HG02885 (cell line): ENCODE results near the gene INPP5A.
"Not testable (repeated sequence)": the region's sequence is repeated elsewhere in the genome, so short reads cannot be mapped to it uniquely, and the experiment has no call there.

ENCODE experiments used
- ATAC-seq: cut with Tn5 transposase; IDR thresholded peaks from one replicate; pipeline ENCODE4 v1.9.1; 2021; ENCODE audit warnings: mild to moderate bottlenecking; ENCODE audit not compliant: unreplicated experiment, poor library complexity

The INPP5A gene

DNA sequence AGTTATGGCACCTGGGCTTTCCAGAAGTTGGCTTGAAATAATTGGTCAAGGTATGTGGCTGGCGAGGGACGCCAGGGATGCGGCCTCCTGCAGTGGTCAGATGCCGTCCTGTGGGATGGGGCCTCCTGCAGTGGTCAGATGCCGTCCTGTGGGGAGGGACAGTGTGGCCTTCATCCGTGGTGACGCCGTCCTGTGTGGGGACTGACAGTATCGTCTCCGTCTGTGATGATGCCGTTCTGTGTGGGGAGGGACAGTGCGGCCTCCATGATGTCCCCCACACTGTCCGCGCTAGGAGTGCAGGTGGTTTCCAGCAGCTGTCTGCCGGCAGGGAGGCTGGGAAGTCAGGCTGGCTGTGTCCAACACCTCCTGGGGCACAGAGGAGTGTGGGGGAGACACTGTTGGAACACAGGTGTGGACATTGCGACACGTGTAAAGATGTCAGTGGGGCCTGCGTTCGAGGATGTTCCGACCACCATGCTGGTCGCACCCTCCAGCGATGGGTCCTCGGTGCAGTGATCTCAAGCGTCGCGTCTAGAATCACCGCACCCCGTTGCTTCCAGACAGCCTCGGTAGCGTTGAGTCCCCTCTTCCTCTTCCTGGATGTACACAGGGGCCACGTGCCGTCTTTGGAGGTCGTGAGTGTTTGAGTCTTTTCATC, 52.6 kb downstream of the INPP5A start:
- ATAC-seq = no peak

DNA sequence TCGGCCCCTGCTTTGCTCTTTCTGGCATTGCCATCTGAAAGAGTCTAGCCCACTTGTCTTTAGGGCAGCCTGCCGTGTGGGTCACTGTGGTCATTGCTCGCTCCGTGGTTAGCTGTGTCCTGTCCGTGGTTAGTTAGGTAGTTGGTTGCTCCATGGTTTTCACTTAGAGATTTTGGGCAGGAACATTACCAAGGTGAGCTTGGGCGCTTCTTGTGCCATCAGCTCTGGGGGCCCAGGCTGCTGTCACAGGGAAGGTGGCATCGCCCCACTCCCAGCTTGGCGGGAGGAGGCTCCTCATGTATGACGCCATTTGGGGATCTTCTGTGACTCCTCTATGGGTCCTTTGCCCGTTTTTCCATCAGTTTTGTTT, 53.1 kb downstream of the INPP5A start:
- no peak for ATAC-seq

DNA sequence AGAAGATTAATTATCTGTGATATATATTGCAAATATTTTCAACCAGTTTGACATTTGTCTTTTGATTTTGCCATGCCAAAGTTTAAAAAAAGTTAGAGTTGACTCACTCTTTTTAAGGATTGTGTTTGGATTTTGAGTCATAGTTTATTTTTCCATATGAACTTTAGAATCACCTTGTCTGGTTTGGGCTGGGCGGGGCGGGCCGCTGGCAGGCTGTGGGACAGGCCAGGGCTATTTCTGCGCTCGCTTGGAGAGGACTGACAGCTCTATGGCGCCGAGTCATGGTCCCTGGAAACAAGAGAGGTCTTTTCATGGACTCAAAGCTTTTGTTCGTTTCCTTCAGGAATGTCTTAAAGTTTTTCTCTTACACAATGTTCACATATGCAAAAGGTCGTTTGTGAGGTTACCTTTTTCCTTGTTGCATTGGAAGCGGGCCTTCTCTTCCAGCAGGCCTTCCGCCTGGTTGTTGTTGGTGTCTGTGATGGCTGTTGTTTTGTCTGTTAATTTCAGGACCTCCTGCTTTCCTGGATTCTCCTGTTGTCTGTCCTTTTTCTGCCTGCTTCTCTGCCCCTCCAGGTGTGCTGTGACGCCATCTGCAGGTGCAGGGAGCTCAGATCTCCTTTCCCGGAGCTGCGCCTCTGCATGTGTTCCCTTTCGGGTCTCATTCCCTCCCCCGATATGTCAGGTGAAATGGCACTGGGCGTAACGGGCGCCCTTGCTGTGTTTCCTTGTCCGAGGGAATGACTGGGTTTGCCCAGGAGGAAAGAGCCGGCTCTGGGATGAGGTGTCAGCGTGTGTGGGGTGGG, 53.8 kb downstream of the INPP5A start:
- ATAC-seq = no peak

DNA sequence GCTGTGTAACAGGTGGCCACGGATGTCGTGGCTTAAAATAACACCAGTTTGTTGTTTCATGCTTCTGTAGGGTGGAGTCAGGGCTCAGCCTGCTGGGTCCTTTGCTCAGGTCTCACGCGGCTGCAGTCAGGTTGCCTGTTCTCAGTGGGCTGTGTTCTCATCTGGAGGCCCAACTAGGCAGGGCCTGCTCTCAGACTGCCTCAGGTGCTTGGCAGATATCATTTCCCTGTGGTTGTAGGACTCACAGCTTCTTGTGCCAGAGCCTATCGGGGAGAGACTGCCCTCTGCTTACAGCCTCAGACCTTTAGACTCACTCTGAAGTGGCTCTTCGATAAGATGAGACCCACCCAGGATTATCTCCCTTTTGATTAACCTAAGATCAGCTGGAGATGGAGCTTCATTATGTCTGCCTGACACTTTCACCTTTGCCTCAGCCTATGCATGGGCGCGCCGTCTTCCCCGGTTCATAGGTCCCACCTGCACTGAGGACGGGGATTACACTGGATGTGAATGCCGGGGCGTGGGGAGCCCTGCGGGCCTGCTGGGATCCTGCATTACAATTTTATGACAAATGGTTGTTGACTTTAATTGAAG, 55.3 kb downstream of the INPP5A start:
- no peak for ATAC-seq

DNA sequence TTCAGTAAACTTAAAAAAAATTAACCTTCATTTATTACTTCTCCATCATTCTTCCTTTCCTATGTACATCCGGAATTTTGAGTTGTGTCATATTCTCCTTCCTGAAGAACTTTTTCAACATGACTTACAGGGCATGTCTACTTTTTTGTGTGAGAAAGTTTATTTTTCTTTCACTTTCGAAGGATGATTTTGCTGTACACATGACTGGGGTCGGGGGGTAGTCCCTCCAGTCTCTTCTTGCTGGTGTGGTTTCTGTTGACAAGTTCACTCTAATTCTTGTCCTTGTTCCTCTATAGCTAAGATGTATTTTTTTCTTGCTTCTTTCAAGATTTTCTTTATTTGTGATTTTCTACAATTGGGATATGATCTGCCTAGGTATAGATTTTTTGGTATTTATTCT, 55.8 kb downstream of the INPP5A start:
- peak; percentile 68 for ATAC-seq

DNA sequence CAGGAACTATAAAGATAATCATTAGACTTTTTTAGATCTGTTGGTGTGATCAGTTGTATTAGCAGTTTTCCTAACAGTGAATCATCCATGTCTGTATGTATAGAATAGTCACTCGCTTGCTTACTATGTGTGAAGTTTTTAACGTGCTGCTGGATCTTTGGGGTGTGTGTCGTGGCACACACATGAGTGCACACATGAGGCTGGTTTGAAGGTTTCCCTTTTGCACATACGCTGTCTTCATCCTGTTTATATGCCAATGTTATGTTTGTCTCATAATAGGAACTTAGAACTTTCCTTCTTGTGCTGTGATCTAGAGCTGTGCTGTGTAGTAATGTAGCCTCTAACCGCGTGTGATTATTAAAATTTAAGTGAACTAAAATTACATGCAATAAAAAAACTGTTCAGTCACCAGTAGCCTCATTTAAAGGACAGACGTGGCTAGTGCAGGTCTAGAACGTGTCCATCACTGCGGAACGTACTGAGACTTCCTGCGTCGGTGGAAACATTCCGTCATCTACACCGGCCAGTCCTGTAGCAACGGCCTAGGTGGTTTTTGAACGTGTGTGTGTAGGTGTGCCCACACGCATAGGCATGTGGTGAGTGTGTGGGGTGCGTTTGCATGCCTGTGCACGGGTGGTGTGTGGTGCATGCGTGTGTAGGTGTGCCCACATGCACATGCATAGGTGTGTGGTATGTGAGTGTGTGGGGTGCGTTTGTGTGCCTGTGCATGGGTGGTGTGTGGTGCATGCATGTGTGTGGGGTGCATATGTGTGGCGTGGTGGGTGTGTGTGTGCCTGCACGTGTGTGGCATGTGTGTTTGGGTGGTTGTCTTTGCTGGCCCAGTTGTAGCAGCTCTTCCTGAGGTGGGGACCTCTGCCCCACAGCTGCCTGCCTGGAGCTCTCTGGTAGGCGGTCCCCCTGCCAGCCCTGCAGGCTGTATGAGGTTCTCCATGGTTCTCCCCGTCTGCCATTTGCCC, 56.6 kb downstream of the INPP5A start:
- ATAC-seq = peak; percentile 83

DNA sequence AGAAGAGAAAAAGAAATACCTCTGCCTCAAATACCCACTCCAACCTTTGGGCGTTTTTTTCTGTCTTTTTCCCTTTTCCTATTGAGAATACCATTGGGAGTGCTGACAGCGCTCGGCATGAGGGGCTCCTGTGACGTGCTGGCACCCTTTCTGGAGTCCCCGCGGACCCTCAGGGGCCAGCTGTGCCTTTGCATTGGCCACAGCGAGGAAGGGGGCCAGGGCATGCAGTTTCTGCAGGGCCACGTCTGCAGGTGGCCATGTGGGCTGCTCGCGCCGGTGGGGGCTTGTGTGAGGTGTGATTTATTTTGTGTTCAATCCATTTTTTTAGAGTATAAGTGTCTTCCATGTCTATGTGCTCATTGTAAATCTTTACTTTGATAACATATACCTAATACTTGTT, 57.4 kb downstream of the INPP5A start:
- no peak for ATAC-seq

DNA sequence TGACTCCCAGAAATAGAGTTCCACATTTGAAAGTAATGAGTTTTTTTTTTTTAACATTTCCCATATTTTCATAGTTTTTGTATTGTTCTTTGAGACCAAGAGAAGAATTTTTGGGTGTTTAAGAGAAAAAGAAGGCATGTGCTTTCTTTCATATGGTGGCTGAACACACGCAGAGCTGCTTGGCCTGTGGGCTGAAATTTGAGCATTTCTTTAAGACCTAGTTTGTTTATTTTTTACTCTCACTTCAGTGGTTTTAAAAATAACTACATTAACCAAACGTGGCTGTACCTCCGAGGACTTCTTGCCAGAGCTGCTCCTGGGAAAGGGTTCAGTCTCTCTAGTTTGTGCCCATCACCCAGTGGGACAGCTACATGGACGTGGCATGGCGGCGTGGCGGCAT, 58.3 kb downstream of the INPP5A start:
- no peak for ATAC-seq

DNA sequence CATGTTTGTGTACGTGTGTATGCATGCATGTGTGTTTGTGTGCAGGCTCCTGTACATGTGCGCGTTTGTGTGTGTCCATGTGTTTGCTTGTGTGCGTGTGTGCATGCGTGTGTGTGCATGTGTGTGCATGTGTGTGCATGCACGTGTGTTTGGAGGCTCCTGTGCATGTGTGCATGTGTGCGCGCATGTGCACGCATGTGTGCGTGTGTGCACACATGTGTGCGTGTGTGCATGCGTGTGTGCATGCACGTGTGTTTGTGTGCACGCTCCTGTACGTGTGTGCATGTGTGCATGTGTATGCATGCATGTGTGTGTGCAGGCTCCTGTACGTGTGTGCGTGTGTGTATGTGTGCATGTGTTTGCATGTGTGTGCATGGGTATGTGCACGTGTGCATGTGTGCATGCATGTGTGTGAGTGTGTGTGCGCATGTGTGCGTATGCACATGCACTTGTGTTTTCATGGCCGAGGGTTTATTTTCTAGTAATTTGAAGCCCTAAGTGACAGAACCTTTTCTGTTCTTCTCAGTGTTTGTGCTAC, 59.2 kb downstream of the INPP5A start:
- ATAC-seq = no peak

DNA sequence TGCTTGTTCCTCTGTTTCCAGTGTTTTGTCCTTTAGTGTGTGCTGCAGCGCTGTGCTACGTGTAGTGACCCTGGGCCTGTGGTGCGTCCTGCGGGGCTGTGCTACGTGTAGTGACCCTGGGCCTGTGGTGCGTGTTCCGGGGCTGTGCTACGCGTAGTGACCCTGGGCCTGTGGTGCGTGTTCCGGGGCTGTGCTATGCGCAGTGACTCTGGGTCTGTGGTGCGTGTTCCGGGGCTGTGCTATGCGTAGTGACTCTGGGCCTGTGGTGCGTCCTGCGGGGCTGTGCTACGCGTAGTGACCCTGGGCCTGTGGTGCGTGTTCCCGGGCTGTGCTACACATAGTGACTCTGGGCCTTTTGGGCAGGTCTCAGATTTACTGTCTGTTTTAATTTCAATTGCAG, 60.1 kb downstream of the INPP5A start:
- ATAC-seq = no peak

DNA sequence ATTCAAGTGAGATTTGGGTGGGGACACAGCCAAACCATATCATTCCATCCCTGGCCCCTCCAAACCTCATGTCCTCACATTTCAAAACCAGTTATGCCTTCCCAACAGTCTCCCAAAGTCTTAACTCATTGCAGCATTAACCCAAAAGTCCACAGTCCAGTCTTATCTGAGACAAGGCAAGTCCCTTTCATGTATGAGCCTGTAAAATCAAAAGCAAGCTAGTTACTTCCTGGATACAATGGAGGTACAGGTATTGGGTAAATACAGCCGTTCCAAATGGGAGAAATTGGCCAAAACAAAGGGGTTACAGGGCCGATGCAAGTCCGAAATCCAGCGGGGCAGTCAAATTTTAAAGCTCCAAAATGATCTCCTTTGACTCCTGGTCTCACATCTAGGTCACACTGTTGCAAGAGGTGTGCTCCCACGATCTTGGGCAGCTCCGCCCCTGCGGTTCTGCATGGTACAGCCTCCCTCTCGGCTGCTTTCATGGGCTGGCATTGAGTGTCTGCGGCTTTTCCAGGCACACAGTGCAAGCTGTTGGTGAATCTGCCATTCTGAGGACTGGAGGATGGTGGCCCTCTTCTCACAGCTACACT, 61.5 kb downstream of the INPP5A start:
- ATAC-seq = not testable (repeated sequence)

DNA sequence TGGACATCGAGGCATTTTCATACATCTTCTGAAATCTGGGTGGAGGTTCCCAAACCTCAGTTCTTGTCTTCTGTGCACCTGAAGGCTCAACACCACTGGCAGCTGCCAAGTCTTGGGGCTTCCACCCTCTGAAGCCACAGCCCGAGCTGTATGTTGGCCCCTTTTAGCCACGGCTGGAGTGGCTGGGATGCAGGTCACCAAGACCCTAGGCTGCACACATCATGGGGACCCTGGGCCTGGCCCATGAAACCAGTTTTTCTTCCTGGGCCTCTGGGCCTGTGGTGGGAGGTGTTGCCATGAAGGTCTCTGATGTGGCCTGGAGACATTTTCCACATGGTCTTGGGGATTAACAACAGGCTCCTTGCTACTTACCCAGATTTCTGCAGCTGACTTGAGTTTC, 62.1 kb downstream of the INPP5A start:
- no peak for ATAC-seq

DNA sequence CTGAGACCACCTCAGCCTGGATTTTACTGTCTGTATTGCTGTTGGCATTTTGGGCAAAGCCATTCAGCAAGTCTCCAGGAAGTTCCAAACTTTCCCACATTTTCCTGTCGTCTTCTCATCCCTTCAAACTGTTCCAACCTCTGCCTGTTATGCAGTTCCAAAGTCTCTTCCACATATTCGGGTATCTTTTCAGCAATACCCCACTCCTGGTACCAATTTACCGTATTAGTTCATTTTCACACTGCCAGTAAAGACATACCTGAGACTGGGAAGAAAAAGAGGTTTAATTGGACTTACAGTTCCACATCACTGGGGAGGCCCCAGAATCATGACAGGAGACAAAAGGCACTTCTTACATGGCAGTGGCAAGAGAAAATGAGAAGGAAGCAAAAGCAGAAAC, 62.8 kb downstream of the INPP5A start:
- no peak for ATAC-seq

DNA sequence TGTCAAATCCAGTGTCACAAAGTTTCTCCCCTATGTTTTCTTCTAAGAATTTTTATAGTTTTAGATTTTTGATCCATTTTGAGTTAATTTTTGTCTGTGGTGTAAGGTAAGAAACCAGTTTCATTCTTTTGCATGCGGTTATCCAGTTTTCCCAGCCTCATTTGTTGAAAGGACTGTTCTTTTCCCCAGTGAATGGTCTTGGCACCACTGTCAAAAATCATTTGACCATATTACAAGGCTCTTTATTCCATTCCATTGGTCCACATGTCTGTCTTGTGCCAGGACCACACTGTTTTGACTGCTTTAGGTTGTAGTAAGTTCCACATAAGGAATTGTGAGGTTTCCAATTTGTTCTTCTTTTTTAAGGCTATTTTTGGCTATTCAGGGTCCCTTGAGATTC, 64.0 kb downstream of the INPP5A start:
- no peak for ATAC-seq

DNA sequence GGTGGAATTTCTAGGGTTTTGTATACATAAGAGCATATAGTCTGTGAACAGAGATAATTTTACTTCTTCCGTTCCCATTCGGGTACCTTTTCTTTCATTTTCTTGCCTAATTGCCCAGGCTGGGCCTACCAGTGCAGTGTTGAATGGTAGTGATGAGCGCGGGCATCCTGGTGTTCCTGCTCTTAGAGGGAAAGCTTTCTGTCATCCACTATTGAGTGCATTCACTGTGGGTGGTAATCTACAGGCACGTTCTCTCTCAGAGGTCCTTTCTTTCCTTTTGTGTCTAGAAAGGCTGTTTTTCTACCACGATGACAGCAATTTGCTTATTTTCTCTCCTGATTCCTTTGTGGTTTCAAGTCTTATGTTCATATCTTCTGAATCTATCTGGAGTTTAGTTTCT, 65.0 kb downstream of the INPP5A start:
- no peak for ATAC-seq

DNA sequence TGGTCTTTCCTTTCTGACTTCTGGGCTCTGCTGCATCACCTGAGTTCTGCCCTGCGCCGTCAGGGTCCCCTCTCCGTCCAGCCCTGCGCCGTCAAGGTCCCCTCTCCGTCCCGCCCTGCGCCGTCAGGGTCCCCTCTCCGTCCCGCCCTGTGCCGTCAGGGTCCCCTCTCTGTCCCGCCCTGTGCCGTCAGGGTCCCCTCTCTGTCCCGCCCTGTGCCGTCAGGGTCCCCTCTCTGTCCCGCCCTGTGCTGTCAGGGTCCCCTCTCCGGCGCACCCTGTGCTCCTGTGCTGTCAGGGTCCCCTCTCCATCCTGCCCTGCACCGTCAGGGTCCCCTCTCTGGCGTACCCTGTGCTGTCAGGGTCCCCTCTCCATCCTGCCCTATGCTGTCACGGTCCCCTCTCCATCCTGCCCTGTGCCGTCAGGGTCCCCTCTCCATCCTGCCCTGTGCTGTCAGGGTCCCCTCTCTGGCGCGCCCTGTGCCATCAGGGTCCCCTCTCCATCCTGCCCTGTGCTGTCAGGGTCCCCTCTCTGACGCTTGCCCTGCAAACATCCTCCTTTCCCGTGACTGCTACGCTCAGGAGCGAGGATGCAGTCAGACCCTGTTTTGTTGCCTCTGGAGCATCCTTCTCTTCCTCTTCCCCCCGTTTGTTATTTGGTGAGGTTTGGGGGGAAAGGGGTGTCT, 66.4 kb downstream of the INPP5A start:
- no peak for ATAC-seq

DNA sequence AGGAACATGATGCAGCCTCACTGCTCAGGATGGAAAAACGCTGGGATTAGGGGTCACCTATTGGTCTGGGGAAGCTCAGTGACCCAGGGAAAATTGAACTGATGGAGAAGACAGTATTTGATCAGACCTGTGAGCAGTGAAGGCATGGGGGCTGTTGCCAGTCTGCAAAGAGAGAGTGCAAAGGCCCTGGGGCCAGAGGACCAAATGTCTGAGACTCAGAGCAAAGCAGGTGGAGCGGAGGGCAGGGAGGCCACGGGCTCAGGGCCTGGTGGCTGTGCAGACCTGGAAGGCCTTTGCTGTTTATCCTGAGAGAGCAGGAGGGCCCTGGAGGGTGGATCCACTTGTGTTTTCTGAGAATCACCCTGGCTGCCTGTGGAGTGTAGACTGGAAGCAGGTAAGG, 67.1 kb downstream of the INPP5A start:
- no peak for ATAC-seq

DNA sequence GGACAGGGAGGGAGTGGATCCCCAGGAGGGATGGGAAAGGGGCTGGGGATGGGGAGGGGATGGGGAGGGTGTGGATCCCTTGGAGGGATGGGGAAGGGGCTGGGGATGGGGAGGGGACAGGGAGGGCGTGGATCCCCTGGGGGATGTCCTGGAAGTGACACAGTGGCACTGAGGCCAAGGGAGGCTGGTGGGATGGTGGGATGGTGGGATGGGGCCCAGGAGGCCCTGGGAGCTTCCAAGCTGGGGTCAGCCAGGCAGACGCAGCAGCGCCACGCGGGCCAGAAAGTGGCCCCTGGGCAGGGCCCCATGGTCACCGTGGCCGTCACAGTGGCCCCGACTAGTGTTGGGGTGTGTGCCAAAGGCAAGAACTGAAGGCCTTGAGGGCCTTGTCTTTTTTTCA, 67.8 kb downstream of the INPP5A start:
- ATAC-seq = no peak

DNA sequence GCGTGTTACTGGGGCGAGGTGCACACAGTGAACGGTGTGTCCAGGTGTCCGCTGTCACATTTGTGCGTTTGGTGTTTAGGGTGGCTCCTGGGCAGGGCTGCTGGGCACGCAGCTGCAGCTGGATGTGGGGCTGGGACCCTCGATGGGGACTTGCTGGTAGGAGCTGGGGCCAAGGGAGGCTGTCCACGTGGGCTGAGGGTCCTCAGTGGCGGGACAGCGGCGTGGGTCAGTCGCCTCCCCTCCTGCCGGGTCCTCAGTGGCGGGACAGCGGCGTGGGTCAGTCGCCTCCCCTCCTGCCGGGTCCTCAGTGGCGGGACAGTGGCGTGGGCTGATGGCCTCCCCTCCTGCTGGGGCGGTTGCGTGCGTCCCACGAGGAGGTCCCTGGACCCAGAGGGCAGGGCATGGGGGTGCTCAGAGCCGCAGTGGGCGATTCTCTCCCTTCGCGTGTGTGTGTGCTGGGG, 68.5 kb downstream of the INPP5A start:
- no peak for ATAC-seq
